RWPE1 (cell line): ENCODE data around the gene NKD1.

Experiments used
- CTCF ChIA-PET: fragments of 350-600 bp; sonication (Branson Sonifier 250); formaldehyde crosslinking; extraction: SDS; loops from one replicate; lab custom pipeline; 2021; lab: Yijun Ruan, JAX
- POLR2A ChIA-PET: fragments of 400-600 bp; formaldehyde crosslinking; extraction: SDS; loops from one replicate; lab custom pipeline; 2020; ENCODE audit warnings: antibody characterized with exemption; ENCODE audit not compliant: low non-redundant PET; lab: Yijun Ruan, JAX
- DNase-seq: peaks from one replicate; pipeline ENCODE4 v3.0.0; 2012; ENCODE audit warnings: low spot score
- H3K27ac ChIP-seq: fragments of 450-650 bp; 2 replicates; pipeline ENCODE4 v1.5.1; 2017
- TF ChIP-seq, protein P1 (sequence below): fragments of 450-650 bp; conservative IDR thresholded peaks from 2 replicates; pipeline ENCODE4 v1.5.1; 2017; ENCODE audit warnings: low read depth, mild to moderate bottlenecking

The NKD1 gene

DNA sequence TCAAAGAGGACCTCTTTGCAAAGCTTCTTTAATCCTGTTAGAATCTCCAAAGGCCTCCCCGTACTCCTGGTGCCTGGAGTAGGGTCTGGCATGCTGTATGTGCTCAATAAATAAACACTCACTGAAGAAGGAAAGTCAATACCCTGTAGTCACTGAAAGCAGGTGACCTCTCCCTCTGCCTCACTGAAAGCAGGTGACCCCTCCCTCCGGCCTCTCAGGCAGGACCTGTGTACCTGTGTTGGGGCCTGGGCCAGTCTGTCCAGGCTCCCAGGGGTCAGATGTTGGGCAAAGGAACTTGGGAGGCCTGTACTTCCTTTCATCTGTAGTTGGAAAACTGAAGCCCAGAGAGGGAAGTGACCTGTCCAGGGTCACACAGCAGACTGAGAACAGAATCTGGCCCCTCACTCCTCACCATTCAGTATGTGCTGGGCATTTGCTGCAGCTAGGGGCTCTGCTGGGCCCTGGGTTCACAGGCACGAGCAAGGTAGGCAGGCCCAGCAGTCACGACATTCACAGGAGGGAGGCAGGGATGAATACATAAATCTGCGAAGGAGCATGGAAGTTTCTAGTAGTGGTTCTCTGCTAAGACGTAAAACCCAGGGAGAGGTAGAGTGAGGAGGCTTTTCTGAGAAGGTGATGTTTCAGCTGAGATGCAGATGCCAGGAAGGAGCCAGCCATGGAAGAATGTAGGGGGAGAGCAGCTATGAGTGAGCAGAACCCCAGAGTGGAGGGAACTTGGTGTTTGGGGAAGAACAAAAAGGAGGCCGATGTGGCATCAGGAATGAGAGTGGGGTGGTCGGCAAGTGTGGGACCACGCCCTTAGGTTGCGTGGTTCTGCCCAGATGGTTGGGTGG is 64.0 kb downstream of the NKD1 start:
- CTCF ChIA-PET, result no interaction called here
- TF ChIP-seq, protein P1, sequence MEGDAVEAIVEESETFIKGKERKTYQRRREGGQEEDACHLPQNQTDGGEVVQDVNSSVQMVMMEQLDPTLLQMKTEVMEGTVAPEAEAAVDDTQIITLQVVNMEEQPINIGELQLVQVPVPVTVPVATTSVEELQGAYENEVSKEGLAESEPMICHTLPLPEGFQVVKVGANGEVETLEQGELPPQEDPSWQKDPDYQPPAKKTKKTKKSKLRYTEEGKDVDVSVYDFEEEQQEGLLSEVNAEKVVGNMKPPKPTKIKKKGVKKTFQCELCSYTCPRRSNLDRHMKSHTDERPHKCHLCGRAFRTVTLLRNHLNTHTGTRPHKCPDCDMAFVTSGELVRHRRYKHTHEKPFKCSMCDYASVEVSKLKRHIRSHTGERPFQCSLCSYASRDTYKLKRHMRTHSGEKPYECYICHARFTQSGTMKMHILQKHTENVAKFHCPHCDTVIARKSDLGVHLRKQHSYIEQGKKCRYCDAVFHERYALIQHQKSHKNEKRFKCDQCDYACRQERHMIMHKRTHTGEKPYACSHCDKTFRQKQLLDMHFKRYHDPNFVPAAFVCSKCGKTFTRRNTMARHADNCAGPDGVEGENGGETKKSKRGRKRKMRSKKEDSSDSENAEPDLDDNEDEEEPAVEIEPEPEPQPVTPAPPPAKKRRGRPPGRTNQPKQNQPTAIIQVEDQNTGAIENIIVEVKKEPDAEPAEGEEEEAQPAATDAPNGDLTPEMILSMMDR, result no peak

DNA sequence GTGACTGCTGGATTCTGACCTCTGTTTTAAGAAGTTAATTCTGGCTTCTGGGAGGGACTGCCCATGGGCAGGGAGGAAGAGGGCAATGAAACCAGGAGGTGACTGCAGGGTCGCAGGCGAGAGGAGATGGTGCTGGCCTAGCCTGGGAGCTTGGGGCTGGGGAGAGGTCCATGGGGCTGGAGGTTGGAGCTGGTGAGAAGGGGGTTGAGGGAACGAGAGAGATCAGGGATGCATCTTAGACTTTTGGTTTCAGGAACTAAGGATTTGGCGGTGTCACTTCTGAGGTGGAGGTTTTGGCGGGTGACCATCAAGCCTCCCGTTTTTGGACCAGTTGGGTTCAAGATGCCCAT is 64.6 kb downstream of the NKD1 start:
- H3K27ac ChIP-seq, result no peak overlapping the region
- ChIA-PET CTCF (no interaction called here), POLR2A (no interaction called here)
- DNase-seq, result no peak
- TF ChIP-seq, protein P1, result no peak

More for the DNA sequence above, 64.0 kb downstream of the NKD1 start:
- H3K27ac ChIP-seq, result no peak overlapping the region
- POLR2A ChIA-PET, result no interaction called here
- no peak for DNase-seq

DNA sequence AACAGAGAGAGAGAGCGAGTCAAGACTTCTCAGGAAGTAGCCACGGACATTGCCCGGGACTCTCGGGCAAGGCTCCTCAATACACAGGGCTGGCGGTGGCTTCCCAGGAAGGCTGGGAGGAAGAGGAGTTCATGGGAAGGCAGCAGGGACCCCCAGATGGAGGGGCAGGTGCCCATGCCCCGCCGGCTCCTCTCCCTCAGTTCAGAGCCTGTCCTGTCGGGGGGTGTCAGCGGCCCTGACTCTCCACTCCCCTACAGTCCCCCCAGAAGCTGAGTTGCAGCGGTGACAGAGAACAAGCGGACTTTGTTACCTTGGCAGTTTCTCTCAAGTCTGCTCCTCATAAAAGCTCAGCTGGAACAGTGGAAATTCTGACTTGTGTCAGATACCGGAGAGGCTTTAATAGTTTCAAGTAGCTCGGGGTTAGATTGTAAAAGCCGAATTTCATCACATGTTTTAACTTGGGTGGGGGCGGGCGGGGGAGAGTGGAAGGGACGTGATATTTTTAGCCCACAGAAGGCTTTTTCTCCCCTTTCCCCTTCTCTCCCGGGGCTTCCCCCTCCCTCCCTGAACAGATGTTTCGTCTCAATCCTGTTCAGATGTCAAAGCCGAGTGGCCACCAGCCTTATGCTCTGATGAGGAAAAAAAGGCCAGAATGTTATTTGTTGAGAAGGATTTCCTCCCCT is 65.2 kb downstream of the NKD1 start:
- DNase-seq, result no peak
- H3K27ac ChIP-seq, result no peak overlapping the region
- POLR2A ChIA-PET, result interaction anchor here (0.6 kb wide), 1 partner anchor 43 kb away, joined by 5 read pairs; no protein-coding TSS in a partner anchor
- TF ChIP-seq, protein P1, result no peak
- CTCF ChIA-PET, result no interaction called here

DNA sequence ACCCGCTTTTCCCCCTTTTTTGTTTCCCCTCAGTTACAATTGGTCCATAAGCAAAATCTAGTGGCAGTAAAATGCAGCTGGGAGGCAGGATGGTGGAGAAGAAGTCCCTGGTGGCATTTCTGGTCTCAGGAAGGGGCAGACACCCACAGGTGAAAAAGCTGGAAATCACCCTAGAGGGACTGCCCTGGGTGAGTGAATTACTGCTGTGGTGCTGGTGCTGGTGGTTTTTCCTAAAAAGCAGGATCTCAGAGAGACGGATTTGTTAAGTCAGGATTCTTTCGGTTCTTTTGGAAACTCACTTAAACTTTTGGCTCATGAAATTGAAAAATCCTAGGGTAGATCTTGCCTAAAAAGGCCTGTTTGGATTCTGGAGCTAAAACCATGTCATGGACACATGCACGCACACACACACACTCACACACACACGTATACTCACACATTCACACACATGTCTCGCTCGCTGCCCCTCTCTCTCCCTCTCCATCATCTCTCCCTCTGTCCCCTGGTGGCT is 65.8 kb downstream of the NKD1 start:
- ChIA-PET POLR2A (interaction anchor here (0.5 kb wide), 1 partner anchor 364 kb away, joined by 3 read pairs; no protein-coding TSS in a partner anchor), CTCF (interaction anchor here (0.5 to 0.6 kb wide), 2 partner anchors 24 to 333 kb away, joined by 3 to 4 read pairs; no protein-coding TSS in a partner anchor)
- TF ChIP-seq, protein P1, result no peak
- H3K27ac ChIP-seq, result no peak overlapping the region
- no peak for DNase-seq

DNA sequence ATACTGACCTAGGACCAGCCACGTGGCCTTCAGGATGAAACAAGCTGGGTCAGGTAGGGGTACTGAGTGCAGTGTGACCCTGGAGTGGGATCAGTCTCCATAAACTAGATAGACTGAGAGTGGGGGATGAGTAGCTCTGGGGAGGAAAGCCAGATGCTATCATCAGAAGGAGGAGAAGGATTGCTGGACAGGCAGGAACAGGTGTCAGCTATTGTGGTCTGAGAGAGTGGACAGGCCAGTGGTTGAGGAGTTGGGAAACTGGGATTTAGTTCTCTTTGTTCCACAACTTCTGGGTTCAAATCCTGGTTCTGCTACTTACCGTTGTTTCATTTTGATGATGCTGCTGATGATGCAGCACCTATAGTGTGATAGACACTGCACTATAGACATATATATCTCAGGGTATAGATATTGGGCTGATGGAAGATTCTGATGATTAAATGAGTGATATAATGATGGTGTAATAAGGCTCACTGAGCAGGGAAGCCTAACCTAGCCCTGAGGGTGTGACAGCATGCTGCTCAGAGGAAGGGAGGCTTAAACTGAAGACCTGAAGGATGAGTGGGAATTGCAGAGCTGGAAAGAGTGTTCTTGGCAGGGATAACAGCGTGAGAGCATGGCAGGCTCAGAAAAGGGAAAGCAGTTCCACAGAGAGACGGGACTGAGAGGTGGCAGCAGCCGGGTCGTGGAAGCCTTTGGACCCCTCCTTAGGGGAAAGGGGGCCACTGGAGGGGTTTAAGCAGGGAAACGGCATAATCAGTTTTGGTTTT is 66.9 kb downstream of the NKD1 start:
- DNase-seq, result no peak
- ChIA-PET CTCF (interaction anchor here (0.6 kb wide), 1 partner anchor 25 kb away, joined by 3 read pairs; no protein-coding TSS in a partner anchor), POLR2A (interaction anchor here (0.5 kb wide), 1 partner anchor 365 kb away, joined by 3 read pairs; no protein-coding TSS in a partner anchor)
- TF ChIP-seq, protein P1, result no peak
- no peak overlapping the region for H3K27ac ChIP-seq

DNA sequence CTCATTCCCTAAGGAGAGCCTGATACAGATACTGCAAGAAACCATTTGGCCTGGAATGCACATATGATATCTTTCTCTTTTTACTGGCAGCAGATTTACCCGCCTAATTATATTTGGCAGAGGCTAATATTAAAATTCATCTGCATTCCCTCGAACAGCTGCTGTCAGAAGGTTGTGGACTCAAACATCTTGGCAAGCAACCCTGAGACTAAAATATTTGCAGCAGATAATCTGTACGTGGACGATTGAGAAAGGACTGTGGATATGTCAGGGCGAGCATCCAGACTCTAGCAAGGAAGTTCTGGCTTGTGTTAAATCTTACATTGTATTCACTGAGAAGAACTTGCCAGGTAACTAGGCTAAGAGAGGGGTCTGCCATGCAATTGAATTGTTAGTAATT is 67.7 kb downstream of the NKD1 start:
- DNase-seq, result no peak
- ChIA-PET POLR2A (no interaction called here), CTCF (interaction anchor here (0.6 kb wide), 1 partner anchor 112 kb away, joined by 4 read pairs; no protein-coding TSS in a partner anchor)
- TF ChIP-seq, protein P1, result no peak
- H3K27ac ChIP-seq, result no peak overlapping the region
